Measurements from ENCODE around the gene NPIPA1. TPM values are rescaled to one million over a fixed set of nuclear protein-coding genes. Genes with fewer than 3 reads are reported as not detected.
"Not testable (repeated sequence)": the region's sequence is repeated elsewhere in the genome, so short reads cannot be mapped to it uniquely, and the experiment has no call there.

NPIPA1 gene
- total and polyA plus RNA-seq, 2 of the 13 experiments (the other 11 are each of a cell fraction or from before 2014, with no cell fraction given): 75.9 to 183 TPM

DNA sequence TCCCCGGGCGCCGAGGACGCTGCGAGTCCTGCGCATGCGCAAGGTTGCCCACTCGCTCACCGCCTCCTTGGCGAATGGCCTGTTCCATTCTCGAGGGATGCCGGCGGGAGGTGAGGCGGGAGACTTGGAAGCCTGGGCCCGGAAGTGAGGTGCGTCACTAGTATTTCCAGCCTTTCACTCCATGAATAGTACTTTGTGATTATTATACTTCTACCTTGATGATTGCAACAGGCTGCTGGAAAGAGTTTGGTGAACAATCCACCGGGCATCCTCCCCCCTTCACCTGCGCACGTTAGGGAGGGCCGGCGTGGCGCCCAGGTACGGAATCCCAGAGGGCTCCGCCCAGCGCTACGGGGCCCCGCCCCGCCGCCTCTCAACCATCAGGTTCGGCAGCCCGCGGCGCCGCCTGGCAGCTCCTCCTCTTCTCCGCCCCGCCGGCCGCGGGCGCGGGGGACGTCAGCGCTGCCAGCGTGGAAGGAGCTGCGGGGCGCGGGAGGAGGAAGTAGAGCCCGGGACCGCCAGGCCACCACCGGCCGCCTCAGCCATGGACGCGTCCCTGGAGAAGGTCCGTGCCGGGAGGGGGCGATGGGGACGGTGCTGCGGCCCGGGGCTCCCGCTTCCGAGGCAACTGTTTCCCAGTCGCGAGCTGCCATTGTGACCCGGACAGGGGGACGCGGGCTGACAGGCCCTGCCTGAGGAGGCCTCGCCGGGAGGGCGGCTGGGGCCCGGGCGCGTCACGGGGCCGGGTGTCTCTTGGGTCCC is 37.6 kb downstream of the NPIPA1 start, which contains the start of gene PDXDC1 (continued):
- TF ChIP-seq, protein P1, sequence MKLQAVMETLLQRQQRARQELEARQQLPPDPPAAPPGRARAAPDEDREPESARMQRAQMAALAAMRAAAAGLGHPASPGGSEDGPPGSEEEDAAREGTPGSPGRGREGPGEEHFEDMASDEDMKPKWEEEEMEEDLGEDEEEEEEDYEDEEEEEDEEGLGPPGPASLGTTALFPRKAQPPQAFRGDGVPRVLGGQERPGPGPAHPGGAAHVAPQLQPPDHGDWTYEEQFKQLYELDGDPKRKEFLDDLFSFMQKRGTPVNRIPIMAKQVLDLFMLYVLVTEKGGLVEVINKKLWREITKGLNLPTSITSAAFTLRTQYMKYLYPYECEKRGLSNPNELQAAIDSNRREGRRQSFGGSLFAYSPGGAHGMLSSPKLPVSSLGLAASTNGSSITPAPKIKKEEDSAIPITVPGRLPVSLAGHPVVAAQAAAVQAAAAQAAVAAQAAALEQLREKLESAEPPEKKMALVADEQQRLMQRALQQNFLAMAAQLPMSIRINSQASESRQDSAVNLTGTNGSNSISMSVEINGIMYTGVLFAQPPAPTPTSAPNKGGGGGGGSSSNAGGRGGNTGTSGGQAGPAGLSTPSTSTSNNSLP (IDR thresholded peaks at IDR 0.05; ENCODE audit: low read depth, low read length): 0 out of 2 replicates have a peak, but pooled peaks have one; percentile 22
- TF ChIP-seq ZSCAN20 (CRISPR knock-in tag; IDR thresholded peaks at IDR 0.05; ENCODE audit: borderline replicate concordance) (0 out of 2 replicates have a peak, but pooled peaks have one; percentile 84), ZNF354B (CRISPR knock-in tag; IDR thresholded peaks at IDR 0.05) (0 out of 2 replicates have a peak, but pooled peaks have one; percentile 70)

DNA sequence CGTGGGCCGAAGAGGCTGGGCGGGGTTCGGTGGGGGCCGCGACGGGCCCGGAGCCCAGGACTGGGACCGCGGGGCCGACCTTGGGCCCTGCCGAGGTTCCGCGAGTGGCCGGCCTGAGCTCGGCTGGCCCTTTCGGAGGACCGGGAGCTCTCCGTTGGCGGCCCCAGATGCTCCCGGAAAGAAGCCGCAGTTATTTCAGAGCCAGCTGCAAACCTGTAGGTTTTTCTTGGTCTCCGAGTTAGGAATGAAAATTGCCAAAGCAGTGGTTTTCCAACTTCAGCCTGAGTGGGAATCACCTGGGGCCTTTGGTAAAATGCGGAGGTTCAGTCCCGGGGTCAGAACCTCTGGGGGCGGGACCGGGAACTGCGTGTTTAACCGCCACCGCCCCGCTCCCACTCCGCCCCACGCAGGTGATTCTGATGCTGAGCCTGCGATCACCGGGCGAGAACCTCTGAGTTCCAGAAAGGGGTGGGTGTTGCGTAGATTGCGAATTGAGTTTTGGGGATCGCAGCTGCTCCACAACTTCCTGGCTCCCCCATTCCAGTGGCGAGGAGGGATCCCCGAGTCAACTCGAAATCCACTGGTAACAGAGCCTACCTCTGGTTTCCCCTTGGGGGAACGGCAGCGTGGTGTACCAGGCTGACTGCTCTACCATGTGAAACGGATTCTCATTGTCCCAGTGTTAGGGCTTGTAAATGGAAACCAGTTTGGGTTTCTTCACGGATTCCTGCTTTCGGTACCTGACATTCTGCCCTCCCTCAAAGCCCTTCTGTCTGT is 38.4 kb downstream of the NPIPA1 start:
- CTCF ChIA-PET (ENCODE audit: low intra/inter-chr PET ratio, low total read pairs); H3K9me3 ChIP-seq (ENCODE audit: low read length); H3K27me3 ChIP-seq (ENCODE audit: control insufficient read depth in 1 of 2, insufficient read depth in 2 of 2, low read length in 2 of 2); FAIRE-seq; DNase-seq (ENCODE audit: low spot score); in situ Hi-C loops (cut with HindIII; ENCODE audit: extremely low pct_ligation_motif_present, low pct_unique_long_range_greater_than_20kb); H2AFZ ChIP-seq (ENCODE audit: low read length); intact Hi-C loops (cut with micrococcal nuclease; ENCODE audit: unreplicated experiment); H3K36me3 ChIP-seq (replicated peaks in 1 of 2; ENCODE audit: control insufficient read depth in 1 of 2, insufficient read depth in 2 of 2, low read length in 2 of 2); TF ChIP-seq NR2F6 (CRISPR knock-in tag; IDR thresholded peaks at IDR 0.05): not testable (repeated sequence)
- peak overlapping the region; percentile 80 to 99 (median 85) for H3K4me3 ChIP-seq (replicated peaks in 1 of 3; ENCODE audit: insufficient read depth in 1 of 3, low read depth in 2 of 3, low read length in 3 of 3)
- H3K79me2 ChIP-seq (ENCODE audit: insufficient read depth, low read length): peaks cover 54% of the 10 kb centered on the region
- H3K27ac ChIP-seq (ENCODE audit: extremely low read length, insufficient read depth, low read length): peak overlapping the region; percentile 74
- peak overlapping the region; percentile 95 for H3K4me2 ChIP-seq (ENCODE audit: low read depth, low read length)
- peak; percentile 21 for ATAC-seq
- TSS peak; percentile 62 for BruUV-seq (replicated peaks)
- H3K9ac ChIP-seq (ENCODE audit: insufficient read depth, low read depth, low read length): peak overlapping the region; percentile 92
- under 1% methylated on average over 29 of the region's 47 CpGs for WGBS (ENCODE audit: low lambda C conversion rate)
- H4K20me1 ChIP-seq (ENCODE audit: insufficient read depth, low read length): peaks cover 27% of the 10 kb centered on the region
- POLR2A ChIA-PET: interaction anchor here (0.6 to 1.0 kb wide), 2 partner anchors 19 to 20 kb away, joined by 3 read pairs; no protein-coding TSS in a partner anchor
- peaks cover 51% of the 10 kb centered on the region for H3K4me1 ChIP-seq (ENCODE audit: insufficient read depth, low read length)
- TF ChIP-seq ZNF780A (CRISPR knock-in tag; IDR thresholded peaks at IDR 0.05): 0 out of 2 replicates have a peak, but pooled peaks have one; percentile 11
- TF ChIP-seq, protein P2, sequence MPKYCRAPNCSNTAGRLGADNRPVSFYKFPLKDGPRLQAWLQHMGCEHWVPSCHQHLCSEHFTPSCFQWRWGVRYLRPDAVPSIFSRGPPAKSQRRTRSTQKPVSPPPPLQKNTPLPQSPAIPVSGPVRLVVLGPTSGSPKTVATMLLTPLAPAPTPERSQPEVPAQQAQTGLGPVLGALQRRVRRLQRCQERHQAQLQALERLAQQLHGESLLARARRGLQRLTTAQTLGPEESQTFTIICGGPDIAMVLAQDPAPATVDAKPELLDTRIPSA (CRISPR knock-in tag; IDR thresholded peaks at IDR 0.05; ENCODE audit: borderline replicate concordance): 0 out of 2 replicates have a peak, but pooled peaks have one; percentile 29
- TF ChIP-seq, protein P3, sequence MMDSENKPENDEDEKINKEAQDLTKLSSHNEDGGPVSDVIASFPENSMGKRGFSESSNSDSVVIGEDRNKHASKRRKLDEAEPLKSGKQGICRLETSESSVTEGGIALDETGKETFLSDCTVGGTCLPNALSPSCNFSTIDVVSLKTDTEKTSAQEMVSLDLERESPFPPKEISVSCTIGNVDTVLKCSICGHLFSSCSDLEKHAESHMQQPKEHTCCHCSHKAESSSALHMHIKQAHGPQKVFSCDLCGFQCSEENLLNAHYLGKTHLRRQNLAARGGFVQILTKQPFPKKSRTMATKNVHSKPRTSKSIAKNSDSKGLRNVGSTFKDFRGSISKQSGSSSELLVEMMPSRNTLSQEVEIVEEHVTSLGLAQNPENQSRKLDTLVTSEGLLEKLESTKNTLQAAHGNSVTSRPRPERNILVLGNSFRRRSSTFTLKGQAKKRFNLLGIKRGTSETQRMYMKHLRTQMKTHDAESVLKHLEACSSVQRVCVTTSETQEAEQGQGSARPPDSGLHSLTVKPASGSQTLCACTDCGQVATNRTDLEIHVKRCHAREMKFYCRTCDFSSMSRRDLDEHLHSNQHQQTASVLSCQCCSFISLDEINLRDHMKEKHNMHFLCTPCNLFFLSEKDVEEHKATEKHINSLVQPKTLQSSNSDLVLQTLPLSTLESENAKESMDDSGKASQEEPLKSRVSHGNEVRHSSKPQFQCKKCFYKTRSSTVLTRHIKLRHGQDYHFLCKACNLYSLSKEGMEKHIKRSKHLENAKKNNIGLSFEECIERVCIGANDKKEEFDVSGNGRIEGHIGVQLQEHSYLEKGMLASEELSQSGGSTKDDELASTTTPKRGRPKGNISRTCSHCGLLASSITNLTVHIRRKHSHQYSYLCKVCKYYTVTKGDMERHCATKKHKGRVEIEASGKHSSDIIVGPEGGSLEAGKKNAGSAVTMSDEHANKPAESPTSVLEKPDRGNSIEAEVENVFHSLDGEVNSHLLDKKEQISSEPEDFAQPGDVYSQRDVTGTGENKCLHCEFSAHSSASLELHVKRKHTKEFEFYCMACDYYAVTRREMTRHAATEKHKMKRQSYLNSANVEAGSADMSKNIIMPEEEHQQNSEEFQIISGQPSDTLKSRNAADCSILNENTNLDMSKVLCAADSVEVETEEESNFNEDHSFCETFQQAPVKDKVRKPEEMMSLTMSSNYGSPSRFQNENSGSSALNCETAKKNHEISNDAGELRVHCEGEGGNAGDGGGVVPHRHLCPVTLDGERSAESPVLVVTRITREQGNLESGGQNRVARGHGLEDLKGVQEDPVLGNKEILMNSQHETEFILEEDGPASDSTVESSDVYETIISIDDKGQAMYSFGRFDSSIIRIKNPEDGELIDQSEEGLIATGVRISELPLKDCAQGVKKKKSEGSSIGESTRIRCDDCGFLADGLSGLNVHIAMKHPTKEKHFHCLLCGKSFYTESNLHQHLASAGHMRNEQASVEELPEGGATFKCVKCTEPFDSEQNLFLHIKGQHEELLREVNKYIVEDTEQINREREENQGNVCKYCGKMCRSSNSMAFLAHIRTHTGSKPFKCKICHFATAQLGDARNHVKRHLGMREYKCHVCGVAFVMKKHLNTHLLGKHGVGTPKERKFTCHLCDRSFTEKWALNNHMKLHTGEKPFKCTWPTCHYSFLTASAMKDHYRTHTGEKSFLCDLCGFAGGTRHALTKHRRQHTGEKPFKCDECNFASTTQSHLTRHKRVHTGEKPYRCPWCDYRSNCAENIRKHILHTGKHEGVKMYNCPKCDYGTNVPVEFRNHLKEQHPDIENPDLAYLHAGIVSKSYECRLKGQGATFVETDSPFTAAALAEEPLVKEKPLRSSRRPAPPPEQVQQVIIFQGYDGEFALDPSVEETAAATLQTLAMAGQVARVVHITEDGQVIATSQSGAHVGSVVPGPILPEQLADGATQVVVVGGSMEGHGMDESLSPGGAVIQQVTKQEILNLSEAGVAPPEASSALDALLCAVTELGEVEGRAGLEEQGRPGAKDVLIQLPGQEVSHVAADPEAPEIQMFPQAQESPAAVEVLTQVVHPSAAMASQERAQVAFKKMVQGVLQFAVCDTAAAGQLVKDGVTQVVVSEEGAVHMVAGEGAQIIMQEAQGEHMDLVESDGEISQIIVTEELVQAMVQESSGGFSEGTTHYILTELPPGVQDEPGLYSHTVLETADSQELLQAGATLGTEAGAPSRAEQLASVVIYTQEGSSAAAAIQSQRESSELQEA (CRISPR knock-in tag; IDR thresholded peaks at IDR 0.05; ENCODE audit: not compliant biosample characterization): peak; percentile 47
- TF ChIP-seq NR2F6 (IDR thresholded peaks at IDR 0.05): peak; percentile 44; the same call in 1 of the 2 replicates
